GM21515 (cell line): Measurements from ENCODE around the gene TAGLN3.

ENCODE experiments used
- ATAC-seq: cut with Tn5 transposase; IDR thresholded peaks from one replicate; pipeline ENCODE4 v1.9.1; 2021; ENCODE audit not compliant: unreplicated experiment

Gene TAGLN3

GRCh38 chr3:111976254-111976653, 22.5 kb upstream of the TAGLN3 start:
- no peak for ATAC-seq

GRCh38 chr3:111978583-111979433, 19.9 kb upstream of the TAGLN3 start, which contains the start of gene ABHD10:
Gene ABHD10 (plus strand): TSS chr3:111979026. CDS start chr3:111979062, 36 bp downstream.
- ATAC-seq: peak; percentile 94

DNA sequence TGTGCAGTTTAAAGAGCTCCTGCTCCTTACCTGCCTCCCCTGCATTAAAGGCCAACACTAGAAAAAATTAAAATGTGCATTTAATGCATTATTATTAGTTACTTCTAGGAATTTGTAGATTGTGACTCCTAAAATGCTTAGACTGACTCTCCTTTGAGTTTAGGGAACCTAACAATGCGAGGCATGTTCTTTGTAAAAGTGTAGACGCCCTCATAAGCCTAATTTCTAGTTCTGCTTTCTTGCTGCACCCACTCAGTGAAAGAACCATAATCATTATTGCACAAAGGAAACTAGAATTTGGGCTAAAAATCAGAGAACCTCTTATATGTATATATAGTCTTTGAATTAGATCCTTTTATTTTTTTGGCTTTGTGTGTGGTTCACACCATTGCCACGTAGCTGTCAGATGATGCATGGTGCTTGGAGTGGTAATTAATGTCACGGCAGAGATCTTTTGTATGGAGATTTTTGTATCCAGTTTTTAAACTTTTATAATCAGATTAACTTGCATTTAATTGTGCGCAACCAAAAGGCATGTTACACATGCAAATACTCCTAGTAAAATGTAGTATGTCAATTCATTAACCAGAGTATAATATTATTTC, 19.2 kb upstream of the TAGLN3 start:
- peak; percentile 52 for ATAC-seq

DNA sequence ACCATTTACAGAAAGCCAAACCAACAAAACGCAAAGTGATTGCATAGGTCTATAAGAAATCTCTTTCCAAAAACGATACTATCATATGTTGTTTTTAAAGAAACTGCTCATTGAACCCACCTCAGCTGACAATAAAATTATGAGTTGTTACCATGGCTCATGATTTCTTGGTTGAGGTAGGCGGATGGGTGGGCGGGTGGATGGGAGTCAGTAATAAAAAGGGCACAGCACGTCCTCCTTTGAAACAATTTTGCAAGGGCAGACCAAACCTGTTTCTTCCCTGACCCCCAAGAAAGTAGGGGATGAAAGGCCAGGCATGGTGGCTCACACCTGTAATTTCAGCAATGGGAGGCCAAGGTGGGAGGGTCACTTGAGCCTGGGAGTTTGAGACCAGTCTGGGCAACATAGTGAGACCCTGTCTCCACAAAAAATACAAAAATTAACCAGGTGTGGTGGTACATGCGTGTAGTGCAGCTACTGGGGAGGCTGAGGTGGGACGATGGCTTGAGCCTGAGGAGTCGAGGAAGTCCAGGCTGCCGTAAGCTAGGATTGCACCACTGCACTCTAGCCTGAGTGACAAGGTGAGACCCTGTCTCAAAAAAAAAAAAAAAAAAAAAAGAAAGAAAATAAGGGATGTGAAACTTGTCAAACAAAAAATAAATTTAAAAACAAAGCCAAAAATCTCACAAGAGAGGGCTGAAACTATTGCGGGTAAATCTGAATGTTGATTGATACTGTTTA, 17.8 kb upstream of the TAGLN3 start:
- ATAC-seq: no peak

DNA sequence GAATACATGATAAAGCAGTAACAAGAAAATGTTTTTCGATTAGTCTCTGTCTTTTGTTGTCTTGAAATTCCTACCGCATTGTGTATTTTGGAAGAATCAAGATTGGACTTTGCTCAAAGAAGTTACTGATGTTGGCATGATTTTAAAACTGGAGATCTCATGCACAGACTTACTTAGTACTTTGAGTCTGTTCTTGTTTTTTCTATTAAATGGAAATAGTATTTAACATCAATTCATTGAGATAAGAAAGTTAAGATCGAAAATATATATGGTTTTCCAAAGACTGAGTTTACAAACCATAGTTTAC, 17.3 kb upstream of the TAGLN3 start:
- no peak for ATAC-seq

DNA sequence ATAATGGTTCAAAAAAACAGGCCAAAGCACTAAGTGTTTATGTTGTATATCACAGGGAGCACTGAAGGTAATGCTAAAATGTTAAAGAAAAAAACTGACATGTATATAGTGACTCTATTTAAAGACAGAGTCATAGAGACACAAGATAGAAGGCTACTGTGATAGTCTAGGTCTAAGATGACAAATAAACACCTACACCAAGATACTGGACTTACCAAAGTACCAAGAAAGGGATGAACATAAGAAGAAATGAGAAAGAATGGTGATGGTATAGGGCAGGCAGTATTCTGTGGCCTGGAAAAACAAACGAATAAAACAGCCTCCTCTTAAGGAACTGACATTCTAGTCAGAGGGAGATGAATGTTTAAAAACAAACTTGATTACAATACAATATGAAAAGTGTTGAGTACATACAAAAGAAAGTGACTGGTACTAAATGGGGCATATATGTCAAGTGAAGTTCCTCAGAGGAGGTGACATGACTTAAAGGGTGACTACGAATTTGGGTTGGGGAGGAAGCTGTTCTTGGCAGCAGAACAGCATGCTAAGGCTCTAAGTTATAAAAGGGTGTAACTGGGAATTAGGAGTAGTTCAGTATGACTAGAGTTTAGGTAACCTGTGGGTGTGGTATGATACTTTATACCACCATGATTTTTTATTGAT, 14.0 kb upstream of the TAGLN3 start:
- no peak for ATAC-seq

- no peak for ATAC-seq
Measured at GRCh38 chr3:111986800-111987199, 11.9 kb upstream of the TAGLN3 start.

- peak; percentile 94 for ATAC-seq
Measured at GRCh38 chr3:111989061-111989678, 9.6 kb upstream of the TAGLN3 start.

DNA sequence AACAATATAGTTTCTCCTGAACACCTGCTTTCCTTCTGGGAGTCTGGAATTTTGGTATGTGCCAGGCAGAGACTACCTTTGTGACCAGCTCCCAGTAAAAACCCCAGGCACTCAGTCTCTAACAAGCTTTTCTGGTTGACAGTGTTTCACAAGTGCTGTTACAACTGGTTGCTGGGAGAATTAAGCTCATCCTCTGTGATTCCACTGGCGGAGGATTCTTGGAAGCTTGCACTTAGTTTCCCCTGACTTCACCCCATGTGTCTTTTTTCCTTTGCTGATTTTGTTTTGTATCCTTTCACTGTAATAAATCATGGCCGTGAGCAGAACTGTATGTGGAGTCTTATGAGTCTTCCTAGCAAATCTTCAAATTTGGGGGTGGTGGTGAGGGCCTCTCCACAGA, 5.7 kb upstream of the TAGLN3 start:
- ATAC-seq: no peak

GRCh38 chr3:111999484-112000324, 982 bp downstream of the TAGLN3 start:
- ATAC-seq: no peak

- ATAC-seq: no peak
Measured at GRCh38 chr3:112000367-112000771, 1.6 kb downstream of the TAGLN3 start.

GRCh38 chr3:112000966-112001365, 2.2 kb downstream of the TAGLN3 start:
- no peak for ATAC-seq

DNA sequence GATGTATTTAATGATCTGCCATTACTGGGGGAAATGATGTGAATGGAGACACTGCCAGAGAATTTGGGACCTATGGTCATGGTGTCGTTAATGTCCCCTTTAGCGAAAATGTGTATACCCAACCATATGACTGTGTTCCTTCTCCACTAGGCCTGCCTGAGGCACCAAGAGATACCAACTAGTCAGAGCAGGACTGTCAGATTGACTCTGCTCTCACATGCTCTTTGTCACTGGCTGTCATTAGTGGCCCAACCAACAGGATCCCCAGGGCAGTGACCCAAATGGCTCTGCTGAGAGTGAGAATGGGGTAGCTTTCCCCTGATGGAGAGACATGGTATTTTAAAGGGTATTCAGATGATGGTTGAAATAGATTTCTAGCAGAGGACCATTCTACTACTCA, 2.8 kb downstream of the TAGLN3 start:
- ATAC-seq: no peak

- ATAC-seq: no peak
Measured at GRCh38 chr3:112002096-112002971, 3.6 kb downstream of the TAGLN3 start.

DNA sequence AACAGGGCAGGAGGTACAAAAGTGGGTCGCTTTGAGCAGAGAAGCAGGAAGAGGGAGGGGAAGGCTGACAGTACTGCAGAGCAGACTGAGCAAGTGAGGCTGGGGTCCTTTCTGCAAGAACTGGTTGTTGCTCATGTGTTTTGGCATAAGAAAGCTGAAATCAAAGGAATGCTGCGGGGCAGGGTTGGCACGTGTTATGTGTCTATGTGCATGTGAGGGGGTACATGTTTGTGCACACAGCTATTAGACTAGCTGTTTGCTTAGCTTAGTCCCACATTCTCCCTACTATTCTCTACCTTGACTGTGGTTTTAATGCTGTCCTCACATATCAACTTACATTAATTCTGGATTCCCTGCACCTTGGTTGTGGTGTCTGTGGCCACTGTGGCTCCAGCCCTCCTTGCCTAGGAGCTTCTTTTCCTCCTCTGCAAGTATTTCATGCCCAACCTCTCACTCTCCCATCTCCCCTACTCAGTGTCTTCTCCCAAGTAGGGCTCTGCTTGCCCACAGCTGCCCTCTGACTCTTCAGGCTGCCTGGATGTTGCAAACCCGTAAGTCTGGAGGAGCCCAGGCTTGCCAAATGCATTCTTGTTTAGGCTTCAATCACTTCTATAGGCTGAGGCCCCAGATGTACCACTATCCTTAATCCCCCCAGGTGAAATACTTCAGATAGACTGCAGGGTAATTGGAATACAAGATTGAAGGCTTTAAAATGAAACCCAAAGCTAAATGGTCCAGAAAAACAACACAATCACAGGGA, 4.8 kb downstream of the TAGLN3 start:
- ATAC-seq: no peak

DNA sequence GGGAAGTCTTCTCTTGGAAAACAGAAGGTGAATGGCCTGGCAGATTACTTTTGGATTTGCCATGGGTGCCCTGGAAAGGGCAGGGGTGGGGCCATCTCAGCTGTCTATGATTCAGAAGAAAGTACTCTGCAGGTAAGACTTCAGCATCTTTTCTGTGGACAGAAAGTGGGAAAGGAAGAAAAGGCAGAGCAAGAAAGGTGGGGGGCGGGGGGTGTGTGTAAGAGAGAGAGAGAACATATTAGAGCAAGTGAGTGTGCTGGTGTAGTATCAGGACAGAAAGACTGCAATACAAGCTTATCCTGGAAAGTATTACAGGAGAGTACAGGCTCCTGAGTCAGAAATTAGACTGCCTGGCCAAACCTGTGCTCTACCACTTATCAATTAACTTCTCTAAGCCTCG, 5.5 kb downstream of the TAGLN3 start:
- no peak for ATAC-seq

DNA sequence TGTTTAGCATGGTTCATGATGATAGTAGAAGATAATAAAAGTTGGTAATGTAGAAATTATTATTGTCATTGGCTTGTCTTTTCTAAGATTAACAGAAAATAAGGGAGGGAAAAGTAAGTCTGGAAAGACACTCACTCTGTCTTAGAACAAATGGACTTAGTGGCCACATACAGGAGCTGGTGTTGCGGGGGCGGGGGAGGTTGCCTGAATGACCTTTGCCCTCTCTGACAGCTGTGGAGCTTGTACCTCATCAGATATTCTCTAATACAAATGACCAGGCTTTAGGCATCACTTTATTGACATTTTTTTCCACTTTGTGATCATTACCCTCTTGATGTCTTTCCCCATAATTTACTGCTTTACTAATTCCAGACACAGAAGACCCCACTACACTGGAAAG, 5.9 kb downstream of the TAGLN3 start:
- ATAC-seq: no peak

- ATAC-seq: no peak
Measured at GRCh38 chr3:112005091-112005672, 6.5 kb downstream of the TAGLN3 start.
